Upper lobe of left lung (tissue), 6 donors: ENCODE measurements around the gene AGRN. TPM values are rescaled to one million over a fixed set of nuclear protein-coding genes. Genes with fewer than 3 reads are reported as not detected.
"Not testable (repeated sequence)": the region's sequence is repeated elsewhere in the genome, so short reads cannot be mapped to it uniquely, and the experiment has no call there.

Source experiments
- ATAC-seq, 2 donors: fragments of 200-7000 bp; cut with Tn5 transposase; one replicate each; pipeline ENCODE4 v1.9.1; 2022; ENCODE audit warnings: mild to moderate bottlenecking in 2 of 2, moderate library complexity in 2 of 2; ENCODE audit not compliant: low FRiP score in 2 of 2
- DNase-seq, 2 donors: peaks; one replicate each; pipeline ENCODE4 v3.0.0-alpha.2; 2019 to 2020
- H3K27ac ChIP-seq, 4 donors: fragments of 200-600 bp; sonication (generic); one replicate each; pipeline ENCODE4 v1.5.1; 2016 to 2019
- H3K27me3 ChIP-seq, 4 donors: fragments of 200-600 bp; sonication (generic); one replicate each; pipeline ENCODE4 v1.5.1; 2017 to 2019
- H3K36me3 ChIP-seq, 4 donors: fragments of 200-600 bp; sonication (generic); one replicate each; pipeline ENCODE4 v1.5.1; 2016 to 2019
- H3K4me1 ChIP-seq, 4 donors: fragments of 200-600 bp; sonication (generic); one replicate each; pipeline ENCODE4 v1.5.1; 2018 to 2019
- H3K4me3 ChIP-seq, 4 donors: fragments of 200-600 bp; sonication (generic); one replicate each; pipeline ENCODE4 v1.5.1; 2017 to 2019; ENCODE audit warnings: mild to moderate bottlenecking in 2 of 4, moderate library complexity in 1 of 4
- H3K9me3 ChIP-seq, 4 donors: fragments of 200-600 bp; sonication (generic); one replicate each; pipeline ENCODE4 v1.5.1; 2018 to 2019
- EP300 ChIP-seq, 4 donors: sonication (generic); formaldehyde crosslinking; IDR thresholded peaks; one replicate each; pipeline ENCODE4 v1.5.1; 2017; ENCODE audit warnings: antibody characterized with exemption in 4 of 4, control low read depth in 2 of 4
- POLR2A ChIP-seq, 4 donors: fragments of 450-650 bp; IDR thresholded peaks; one replicate each; pipeline ENCODE4 v1.5.1; 2016 to 2017; ENCODE audit warnings: antibody characterized with exemption in 4 of 4, mild to moderate bottlenecking in 2 of 4
- POLR2AphosphoS5 ChIP-seq, 2 donors: sonication (generic); formaldehyde crosslinking; IDR thresholded peaks; one replicate each; pipeline ENCODE4 v1.5.1; 2017; ENCODE audit warnings: antibody characterized with exemption in 2 of 2
- WGBS, 2 donors: methylation state at CpG; one replicate each; pipeline ENCODE4 v1.1.5; 2017 to 2018; 5-methylcytosine and 5-hydroxymethylcytosine counted together
- small RNA-seq, 4 donors: library from RNA; depleted of rRNA; stranded (forward); fragments of <200 nt; gene quantifications; one replicate each; pipeline ENCODE3, GENCODE V24; 2016
- total RNA-seq, 6 donors: library from RNA; depleted of rRNA in 4 of 6; stranded (reverse); fragments of >200 nt in 4 of 6; gene quantifications; one replicate each; pipeline versions ENCODE4 v1.1.0 to v1.2.1, GENCODE V29; 2016 to 2021
- TF ChIP-seq, protein P1 (sequence below), 6 experiments: fragments of 450-650 bp in 4 of 6; fragments of 200-600 bp in 2 of 6; sonication (generic) in 2 of 6; IDR thresholded peaks; one replicate each; pipeline ENCODE4 v1.5.1; 2016 to 2019; ENCODE audit warnings: antibody characterized with exemption in 6 of 6
- donor health status: DM: no; HTN: no; CAD: no; lungs with moderate emphysema.
- donor health status: DM: no; HTN: yes; CAD: no; lungs with severe emphysema.

Gene AGRN
- total RNA-seq, 6 donors from 2014 or later = 91.0 to 316 (median 157) TPM

DNA sequence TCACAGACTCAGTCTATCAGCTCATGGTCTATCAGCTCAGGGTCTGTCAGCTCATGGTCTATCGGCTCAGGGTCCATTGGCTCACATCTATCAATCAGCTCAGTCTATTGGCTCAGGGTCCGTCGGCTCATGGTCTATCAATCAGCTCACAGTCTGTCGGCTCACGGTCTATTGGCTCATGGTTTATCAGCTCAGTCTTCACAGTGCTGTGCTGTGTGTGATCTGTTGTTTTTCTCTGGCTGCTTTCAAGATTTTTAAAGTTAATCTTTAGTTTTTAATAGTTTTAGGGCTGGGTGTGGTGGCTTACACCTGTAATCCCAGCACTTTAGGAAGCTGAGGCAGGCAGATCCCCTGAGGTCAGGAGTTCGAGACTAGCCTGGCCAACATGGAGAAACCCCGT lies 81.6 kb downstream of the AGRN start:
- no peak for DNase-seq

DNA sequence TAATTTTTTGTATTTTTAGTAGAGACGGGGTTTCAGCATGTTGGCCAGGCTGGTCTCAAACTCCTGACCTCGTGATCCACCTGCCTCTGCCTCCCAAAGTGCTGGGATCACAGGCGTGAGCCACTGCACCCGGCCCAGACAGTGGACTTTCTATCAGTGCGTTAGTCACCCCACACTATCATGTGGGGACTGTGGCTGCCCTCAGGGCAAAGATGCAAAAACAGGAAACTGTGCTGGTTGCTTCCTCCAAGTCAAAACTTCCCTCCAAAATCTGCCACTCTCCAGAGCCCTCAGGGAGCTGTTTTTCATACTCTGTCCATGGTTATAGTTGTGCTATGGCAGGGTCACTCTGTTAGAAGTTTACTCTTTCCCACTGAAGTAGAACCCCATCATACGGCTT lies 84.2 kb downstream of the AGRN start:
- not testable (repeated sequence) for DNase-seq, ATAC-seq, H3K9me3 ChIP-seq

More for the DNA sequence above, 81.6 kb downstream of the AGRN start:
- H3K4me1 ChIP-seq = no peaks in the 10 kb centered on the region
- H3K27ac ChIP-seq = no peak overlapping the region
- ATAC-seq = no peak
- 92 to 94% methylated on average over 7 of the region's 7 CpGs for WGBS, 2 donors
- H3K4me3 ChIP-seq = no peak overlapping the region
- TF ChIP-seq POLR2A (IDR thresholded peaks at IDR 0.05) = no peak
- no peak for TF ChIP-seq POLR2AphosphoS5 (IDR thresholded peaks at IDR 0.05)
- no peak for TF ChIP-seq EP300 (IDR thresholded peaks at IDR 0.05)
- TF ChIP-seq, protein P1, sequence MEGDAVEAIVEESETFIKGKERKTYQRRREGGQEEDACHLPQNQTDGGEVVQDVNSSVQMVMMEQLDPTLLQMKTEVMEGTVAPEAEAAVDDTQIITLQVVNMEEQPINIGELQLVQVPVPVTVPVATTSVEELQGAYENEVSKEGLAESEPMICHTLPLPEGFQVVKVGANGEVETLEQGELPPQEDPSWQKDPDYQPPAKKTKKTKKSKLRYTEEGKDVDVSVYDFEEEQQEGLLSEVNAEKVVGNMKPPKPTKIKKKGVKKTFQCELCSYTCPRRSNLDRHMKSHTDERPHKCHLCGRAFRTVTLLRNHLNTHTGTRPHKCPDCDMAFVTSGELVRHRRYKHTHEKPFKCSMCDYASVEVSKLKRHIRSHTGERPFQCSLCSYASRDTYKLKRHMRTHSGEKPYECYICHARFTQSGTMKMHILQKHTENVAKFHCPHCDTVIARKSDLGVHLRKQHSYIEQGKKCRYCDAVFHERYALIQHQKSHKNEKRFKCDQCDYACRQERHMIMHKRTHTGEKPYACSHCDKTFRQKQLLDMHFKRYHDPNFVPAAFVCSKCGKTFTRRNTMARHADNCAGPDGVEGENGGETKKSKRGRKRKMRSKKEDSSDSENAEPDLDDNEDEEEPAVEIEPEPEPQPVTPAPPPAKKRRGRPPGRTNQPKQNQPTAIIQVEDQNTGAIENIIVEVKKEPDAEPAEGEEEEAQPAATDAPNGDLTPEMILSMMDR (IDR thresholded peaks at IDR 0.05) = no peak
- no peaks in the 10 kb centered on the region for H3K27me3 ChIP-seq
- H3K36me3 ChIP-seq = no peaks in the 10 kb centered on the region
- H3K9me3 ChIP-seq = no peaks in the 10 kb centered on the region

More for the DNA sequence above, 84.2 kb downstream of the AGRN start:
- not testable (repeated sequence) for H3K36me3 ChIP-seq, H3K27me3 ChIP-seq, H3K4me1 ChIP-seq, H3K27ac ChIP-seq, H3K4me3 ChIP-seq
- 80 to 82% methylated on average over 2 to 6 of the region's 6 CpGs for WGBS, 2 donors

Small RNA genes within 50 kb of the gene (small RNA-seq; reads per million reads assigned to genes)
- gene AL645608.3 = 0 reads per million in 4 donors

Other genes with a start within 250 kb of the AGRN start
- 1 to 10 TPM; 1.0 to 9.3 (median 2.4) TPM for gene SAMD11, start 96.2 kb upstream of the AGRN start, total RNA-seq
- 10 to 100 TPM; 28.7 to 66.0 (median 51.0) TPM for gene NOC2L, start 60.9 kb upstream of the AGRN start, total RNA-seq
- 10 to 100 TPM in 4 of 6 donors, 1 to 10 TPM in 2; 4.7 to 45.1 (median 16.5) TPM for gene KLHL17, start 59.5 kb upstream of the AGRN start, total RNA-seq
- 10 to 100 TPM in 1 of 6 donors, 1 to 10 TPM in 5; 1.1 to 11.5 (median 1.6) TPM for gene PLEKHN1, start 53.6 kb upstream of the AGRN start, total RNA-seq
- gene PERM1, start 38.0 kb upstream of the AGRN start, total RNA-seq = 1 to 10 TPM in 1 of 6 donors, under 1 TPM in 3, not detected in 2; 0.15 to 1.0 (median 0.36) TPM
- 10 to 100 TPM; 26.5 to 55.0 (median 35.0) TPM for gene HES4, start 20.0 kb upstream of the AGRN start, total RNA-seq
- gene ISG15, start 6.6 kb upstream of the AGRN start, total RNA-seq = 100 to 1,000 TPM in 2 of 6 donors, 10 to 100 TPM in 4; 32.5 to 180 (median 63.8) TPM
- gene RNF223, start 54.2 kb downstream of the AGRN start, total RNA-seq = 1 to 10 TPM; 1.0 to 2.4 (median 1.8) TPM
- gene C1orf159, start 96.0 kb downstream of the AGRN start, total RNA-seq = 10 to 100 TPM in 5 of 6 donors, 1 to 10 TPM in 1; 5.7 to 34.6 (median 15.2) TPM
- 10 to 100 TPM in 2 of 6 donors, 1 to 10 TPM in 3, under 1 TPM in 1; 0.86 to 14.5 (median 5.8) TPM for gene TTLL10, start 153.8 kb downstream of the AGRN start, total RNA-seq
- 1 to 10 TPM in 4 of 6 donors, under 1 TPM in 1, not detected in 1; 0.89 to 3.4 (median 2.1) TPM for gene TNFRSF18, start 186.5 kb downstream of the AGRN start, total RNA-seq
- gene TNFRSF4, start 194.0 kb downstream of the AGRN start, total RNA-seq = 10 to 100 TPM in 2 of 6 donors, 1 to 10 TPM in 3, under 1 TPM in 1; 0.46 to 15.4 (median 2.4) TPM
- gene SDF4, start 211.9 kb downstream of the AGRN start, total RNA-seq = 100 to 1,000 TPM in 5 of 6 donors, 10 to 100 TPM in 1; 79.0 to 172 (median 148) TPM
- gene B3GALT6, start 212.1 kb downstream of the AGRN start, total RNA-seq = 10 to 100 TPM; 15.2 to 31.3 (median 19.9) TPM
- gene C1QTNF12, start 226.6 kb downstream of the AGRN start, total RNA-seq = 1 to 10 TPM in 4 of 6 donors, not detected in 2; 1.9 to 6.3 (median 2.8) TPM